ENCODE results near the gene NDUFB11.

The NDUFB11 gene

GRCh38 chrX:47174376-47174775 lies 29.9 kb upstream of the NDUFB11 start:
- no peak for DNase-seq

- no peak for DNase-seq
Measured at GRCh38 chrX:47172971-47173792, 28.7 kb upstream of the NDUFB11 start.

GRCh38 chrX:47172549-47172948 lies 28.0 kb upstream of the NDUFB11 start:
- no peak for DNase-seq

- DNase-seq: no peak
Measured at GRCh38 chrX:47171996-47172395, 27.5 kb upstream of the NDUFB11 start.

- no peak for DNase-seq
Measured at GRCh38 chrX:47170861-47171692, 26.6 kb upstream of the NDUFB11 start.

GRCh38 chrX:47169726-47170515 lies 25.4 kb upstream of the NDUFB11 start:
- no peak for DNase-seq

- no peak for DNase-seq
Measured at GRCh38 chrX:47169273-47169672, 24.8 kb upstream of the NDUFB11 start.

GRCh38 chrX:47168495-47169073 lies 24.1 kb upstream of the NDUFB11 start:
- no peak for DNase-seq

- no peak for DNase-seq
Measured at GRCh38 chrX:47166126-47166525, 21.6 kb upstream of the NDUFB11 start.

GRCh38 chrX:47164420-47164819 lies 19.9 kb upstream of the NDUFB11 start:
- no peak for DNase-seq

- DNase-seq: no peak
Measured at GRCh38 chrX:47162927-47163583, 18.6 kb upstream of the NDUFB11 start.

- no peak for DNase-seq
Measured at GRCh38 chrX:47160781-47161180, 16.3 kb upstream of the NDUFB11 start.

- DNase-seq: no peak
Measured at GRCh38 chrX:47158781-47159180, 14.3 kb upstream of the NDUFB11 start.

GRCh38 chrX:47158131-47158530 lies 13.6 kb upstream of the NDUFB11 start:
- DNase-seq: no peak

GRCh38 chrX:47156611-47157520 lies 12.4 kb upstream of the NDUFB11 start:
- DNase-seq: no peak

- DNase-seq: no peak
Measured at GRCh38 chrX:47151435-47151834, 6.9 kb upstream of the NDUFB11 start.

- DNase-seq: no peak
Measured at GRCh38 chrX:47148946-47149345, 4.4 kb upstream of the NDUFB11 start.

GRCh38 chrX:47146936-47147859 lies 2.7 kb upstream of the NDUFB11 start:
- no peak for DNase-seq

- DNase-seq: no peak
Measured at GRCh38 chrX:47146121-47146935, 1.8 kb upstream of the NDUFB11 start.

Data from NCI-H1436 treated with DMSO at 0.1 percent for 48 hours (cell line).